ENCODE data around the gene TNFRSF8. TPM values are rescaled to one million over a fixed set of nuclear protein-coding genes. Genes with fewer than 3 reads are reported as not detected.
"Not testable (repeated sequence)": the region's sequence is repeated elsewhere in the genome, so short reads cannot be mapped to it uniquely, and the experiment has no call there.

The TNFRSF8 gene
- total RNA-seq, 5 donors from 2014 or later (not counting 1 experiment from before 2014, with no cell fraction given), result 0.20 to 0.53 (median 0.33) TPM; not detected in 1

- Histone ChIP-seq H3K27me3 (replicated peaks in 1 of 2; ENCODE audit: control insufficient read depth in 2 of 2, extremely low read depth in 1 of 2, insufficient read depth in 2 of 2, low read length in 1 of 2) (peaks cover 0 to 2% of the 10 kb centered on the region in 2 experiments), H3K36me3 (ENCODE audit: control insufficient read depth in 2 of 2, extremely low read depth in 1 of 2, insufficient read depth in 1 of 2, low read length in 1 of 2) (peaks cover 23 to 45% of the 10 kb centered on the region in 2 donors), H3K4me1 (ENCODE audit: control insufficient read depth in 1 of 2, extremely low read depth in 1 of 2, insufficient read depth in 2 of 2, low read length in 2 of 2) (no peaks in the 10 kb centered on the region), H3K9me3 (no peaks in the 10 kb centered on the region), H3K4me3 (ENCODE audit: control insufficient read depth in 1 of 2, extremely low read depth in 1 of 2, low read length in 1 of 2) (no peak overlapping the region), H3K27ac (ENCODE audit: low read length) (no peak overlapping the region)
- DNase-seq (no peak), ATAC-seq (replicated peaks in 1 of 4) (no peak)
- no peaks in the 10 kb centered on the region for H3K9me3 Mint-ChIP-seq
- H3K27me3 Mint-ChIP-seq, result no peaks in the 10 kb centered on the region
- no peak overlapping the region for H3K27ac Mint-ChIP-seq
- no peak overlapping the region for H3K4me3 Mint-ChIP-seq
- WGBS (ENCODE audit: insufficient coverage), result 94% methylated on average over 30 of the region's 32 CpGs
- H3K4me1 Mint-ChIP-seq, result peaks cover 0 to 2% (median 0%) of the 10 kb centered on the region in 3 donors
- POLR2A ChIA-PET, result no interaction called here
- H3K36me3 Mint-ChIP-seq, result peaks cover 26% of the 10 kb centered on the region
- CTCF ChIA-PET, result interaction anchor here in 1 of 2 donors (0.5 kb wide), 1 partner anchor 291 kb away, joined by 3 read pairs; no protein-coding TSS in a partner anchor
Observed at GRCh38 chr1:12029720-12030339, 33.3 kb upstream of the TNFRSF8 start.

DNA sequence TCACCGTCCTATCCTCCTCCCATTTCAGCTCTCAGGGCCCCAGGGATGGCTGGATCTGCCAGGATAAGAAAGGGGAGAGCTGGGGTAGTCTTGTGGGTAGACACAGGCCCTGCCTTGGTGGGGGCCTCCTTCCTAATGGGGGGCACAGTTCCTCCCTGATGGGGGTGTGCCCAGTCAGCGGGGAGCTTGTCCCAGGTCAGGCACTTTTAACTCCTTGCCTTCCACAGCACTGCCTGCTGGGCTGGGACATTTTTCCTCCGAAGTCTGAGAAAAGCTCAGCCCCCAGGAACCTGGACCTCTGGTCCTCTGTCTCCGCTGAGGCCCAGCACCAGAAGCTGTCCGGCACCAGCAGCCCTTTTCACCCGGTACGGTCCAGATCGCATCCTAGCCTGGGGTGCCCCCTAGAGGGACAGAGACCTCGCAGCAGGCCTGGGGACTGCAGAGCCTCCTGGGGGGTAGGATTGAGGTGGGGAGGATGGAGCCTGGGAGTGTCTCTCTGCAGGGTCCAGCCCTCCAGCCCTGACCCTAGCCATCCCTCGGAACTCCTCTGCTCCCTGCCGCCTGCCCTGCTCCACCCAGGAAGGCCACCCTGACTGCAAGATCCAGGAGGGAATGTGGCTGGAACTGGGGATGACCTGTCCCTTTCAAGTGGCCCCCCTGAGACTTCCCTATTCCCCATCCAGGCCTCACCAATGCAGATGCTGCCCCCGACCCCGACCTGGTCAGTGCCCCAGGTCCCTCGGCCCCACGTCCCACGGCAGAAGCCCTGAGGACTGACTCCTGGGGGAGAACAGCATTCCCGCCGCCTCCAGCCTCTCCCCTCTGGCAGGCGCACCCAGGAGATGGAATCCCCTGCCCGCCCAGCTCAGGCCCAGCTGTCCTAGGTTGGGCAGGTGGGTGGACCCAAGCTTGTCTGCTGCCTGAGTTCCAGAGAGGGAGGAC, 31.8 kb upstream of the TNFRSF8 start:
- Mint-ChIP-seq H3K27me3 (no peaks in the 10 kb centered on the region), H3K4me3 (no peak overlapping the region), H3K36me3 (peaks cover 18% of the 10 kb centered on the region), H3K27ac (no peak overlapping the region), H3K4me1 (peaks cover 0 to 2% (median 0%) of the 10 kb centered on the region in 3 donors), H3K9me3 (no peaks in the 10 kb centered on the region)
- Histone ChIP-seq H3K4me1 (ENCODE audit: control insufficient read depth in 1 of 2, extremely low read depth in 1 of 2, insufficient read depth in 2 of 2, low read length in 2 of 2) (no peaks in the 10 kb centered on the region), H3K27ac (ENCODE audit: low read length) (no peak overlapping the region), H3K9me3 (no peaks in the 10 kb centered on the region), H3K27me3 (replicated peaks in 1 of 2; ENCODE audit: control insufficient read depth in 2 of 2, extremely low read depth in 1 of 2, insufficient read depth in 2 of 2, low read length in 1 of 2) (peaks cover 0 to 2% of the 10 kb centered on the region in 2 experiments), H3K4me3 (ENCODE audit: control insufficient read depth in 1 of 2, extremely low read depth in 1 of 2, low read length in 1 of 2) (no peak overlapping the region), H3K36me3 (ENCODE audit: control insufficient read depth in 2 of 2, extremely low read depth in 1 of 2, insufficient read depth in 1 of 2, low read length in 1 of 2) (peaks cover 20 to 42% of the 10 kb centered on the region in 2 donors)
- ATAC-seq (replicated peaks in 1 of 4), result peak in 3 of 4 experiments; percentile 45 to 55 (median 55)
- WGBS (ENCODE audit: insufficient coverage), result 94% methylated on average over 11 of the region's 20 CpGs
- ChIA-PET CTCF (interaction anchor here (0.6 kb wide), 3 partner anchors 9 to 1527 kb away, joined by 4 to 7 read pairs (median 4); no protein-coding TSS in a partner anchor), POLR2A (no interaction called here)
- DNase-seq, result peak in 8 of 35 experiments; percentile 4 to 39 (median 18)

GRCh38 chr1:12032161-12032621, 30.9 kb upstream of the TNFRSF8 start:
- 97% methylated on average over 7 of the region's 10 CpGs for WGBS (ENCODE audit: insufficient coverage)
- peaks cover 0 to under 1% of the 10 kb centered on the region in 2 experiments for H3K27me3 ChIP-seq (replicated peaks in 1 of 2; ENCODE audit: control insufficient read depth in 2 of 2, extremely low read depth in 1 of 2, insufficient read depth in 2 of 2, low read length in 1 of 2)
- POLR2A ChIA-PET, result no interaction called here

GRCh38 chr1:12033441-12033840, 29.7 kb upstream of the TNFRSF8 start:
- POLR2A ChIA-PET; H3K4me1 ChIP-seq (ENCODE audit: control insufficient read depth in 1 of 2, extremely low read depth in 1 of 2, insufficient read depth in 2 of 2, low read length in 2 of 2); ATAC-seq (replicated peaks in 1 of 4); H3K4me3 Mint-ChIP-seq; H3K36me3 Mint-ChIP-seq; H3K27ac Mint-ChIP-seq; H3K27ac ChIP-seq (ENCODE audit: low read length); H3K9me3 Mint-ChIP-seq; H3K9me3 ChIP-seq; H3K27me3 Mint-ChIP-seq; H3K27me3 ChIP-seq (replicated peaks in 1 of 2; ENCODE audit: control insufficient read depth in 2 of 2, extremely low read depth in 1 of 2, insufficient read depth in 2 of 2, low read length in 1 of 2); H3K4me1 Mint-ChIP-seq; CTCF ChIA-PET; H3K4me3 ChIP-seq (ENCODE audit: control insufficient read depth in 1 of 2, extremely low read depth in 1 of 2, low read length in 1 of 2); DNase-seq: not testable (repeated sequence)
- WGBS (ENCODE audit: insufficient coverage), result 90% methylated on average over 2 of the region's 5 CpGs
- H3K36me3 ChIP-seq (ENCODE audit: control insufficient read depth in 2 of 2, extremely low read depth in 1 of 2, insufficient read depth in 1 of 2, low read length in 1 of 2), result peaks cover 16 to 25% of the 10 kb centered on the region in 2 donors

More at GRCh38 chr1:12032161-12032621, 30.9 kb upstream of the TNFRSF8 start:
- no peaks in the 10 kb centered on the region for H3K9me3 ChIP-seq
- CTCF ChIA-PET, result no interaction called here
- DNase-seq (no peak), ATAC-seq (replicated peaks in 1 of 4) (no peak)
- no peaks in the 10 kb centered on the region for H3K9me3 Mint-ChIP-seq
- no peak overlapping the region for H3K27ac ChIP-seq (ENCODE audit: low read length)
- no peaks in the 10 kb centered on the region for H3K27me3 Mint-ChIP-seq
- no peaks in the 10 kb centered on the region for H3K4me1 ChIP-seq (ENCODE audit: control insufficient read depth in 1 of 2, extremely low read depth in 1 of 2, insufficient read depth in 2 of 2, low read length in 2 of 2)
- H3K4me3 ChIP-seq (ENCODE audit: control insufficient read depth in 1 of 2, extremely low read depth in 1 of 2, low read length in 1 of 2), result no peak overlapping the region
- H3K4me1 Mint-ChIP-seq, result peaks cover 0 to 2% (median 0%) of the 10 kb centered on the region in 3 donors
- peaks cover 9% of the 10 kb centered on the region for H3K36me3 Mint-ChIP-seq
- peaks cover 16 to 35% of the 10 kb centered on the region in 2 donors for H3K36me3 ChIP-seq (ENCODE audit: control insufficient read depth in 2 of 2, extremely low read depth in 1 of 2, insufficient read depth in 1 of 2, low read length in 1 of 2)
- no peak overlapping the region for H3K27ac Mint-ChIP-seq
- no peak overlapping the region for H3K4me3 Mint-ChIP-seq

DNA sequence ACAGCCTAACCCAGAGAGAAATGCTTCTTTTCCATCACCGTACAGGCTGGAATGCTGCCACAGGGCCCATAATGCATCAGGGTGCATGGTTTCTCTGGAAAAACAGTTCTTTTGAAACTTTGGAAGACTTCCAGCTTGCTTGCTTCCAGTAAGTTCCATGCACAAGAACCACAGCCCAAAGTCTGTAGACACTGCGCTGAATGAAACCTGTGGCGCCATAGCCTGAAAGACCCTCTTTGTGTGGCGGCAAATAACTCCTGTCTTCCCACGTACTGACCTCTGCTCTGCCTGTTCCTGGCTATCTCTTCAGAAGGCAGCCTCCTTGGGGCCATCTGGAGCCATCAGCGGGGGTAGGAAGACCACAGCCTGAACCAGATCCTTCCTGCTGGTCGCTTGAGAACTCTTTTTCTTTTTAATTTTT, 28.7 kb upstream of the TNFRSF8 start:
- H3K27me3 ChIP-seq (replicated peaks in 1 of 2; ENCODE audit: control insufficient read depth in 2 of 2, extremely low read depth in 1 of 2, insufficient read depth in 2 of 2, low read length in 1 of 2), result peaks cover 0 to 2% of the 10 kb centered on the region in 2 experiments
- Mint-ChIP-seq H3K27me3 (no peaks in the 10 kb centered on the region), H3K27ac (no peak overlapping the region), H3K4me1 (no peaks in the 10 kb centered on the region), H3K9me3 (no peaks in the 10 kb centered on the region), H3K4me3 (no peak overlapping the region), H3K36me3 (no peaks in the 10 kb centered on the region)
- H3K27ac ChIP-seq (ENCODE audit: low read length), result no peak overlapping the region
- H3K36me3 ChIP-seq (ENCODE audit: control insufficient read depth in 2 of 2, extremely low read depth in 1 of 2, insufficient read depth in 1 of 2, low read length in 1 of 2), result peaks cover 13 to 17% of the 10 kb centered on the region in 2 donors
- no peaks in the 10 kb centered on the region for H3K9me3 ChIP-seq
- H3K4me3 ChIP-seq (ENCODE audit: control insufficient read depth in 1 of 2, extremely low read depth in 1 of 2, low read length in 1 of 2), result no peak overlapping the region
- WGBS (ENCODE audit: insufficient coverage), result 84% methylated on average over 7 of the region's 7 CpGs
- POLR2A ChIA-PET, result no interaction called here
- DNase-seq (no peak), ATAC-seq (replicated peaks in 1 of 4) (no peak)
- CTCF ChIA-PET, result interaction anchor here in 1 of 2 donors (0.5 kb wide), 1 partner anchor 19 kb away, joined by 4 read pairs; no protein-coding TSS in a partner anchor
- no peaks in the 10 kb centered on the region for H3K4me1 ChIP-seq (ENCODE audit: control insufficient read depth in 1 of 2, extremely low read depth in 1 of 2, insufficient read depth in 2 of 2, low read length in 2 of 2)

- H3K27me3 ChIP-seq (replicated peaks in 1 of 2; ENCODE audit: control insufficient read depth in 2 of 2, extremely low read depth in 1 of 2, insufficient read depth in 2 of 2, low read length in 1 of 2), result peaks cover 0 to 2% of the 10 kb centered on the region in 2 experiments
- no peaks in the 10 kb centered on the region for H3K27me3 Mint-ChIP-seq
- no peaks in the 10 kb centered on the region for H3K9me3 Mint-ChIP-seq
- H3K4me1 Mint-ChIP-seq, result no peaks in the 10 kb centered on the region
- no peaks in the 10 kb centered on the region for H3K9me3 ChIP-seq
- ChIA-PET POLR2A (no interaction called here), CTCF (interaction anchor here in 1 of 2 donors (0.6 kb wide), 1 partner anchor 16 kb away, joined by 3 read pairs; the partner anchor contains the start of gene MIIP)
- DNase-seq, result no peak
- H3K36me3 ChIP-seq (ENCODE audit: control insufficient read depth in 2 of 2, extremely low read depth in 1 of 2, insufficient read depth in 1 of 2, low read length in 1 of 2), result peaks cover 8 to 13% of the 10 kb centered on the region in 2 donors
- WGBS (ENCODE audit: insufficient coverage), result no CpG with 5 or more reads among the region's 4 CpGs
- H3K27ac Mint-ChIP-seq, result no peak overlapping the region
- H3K4me3 Mint-ChIP-seq, result no peak overlapping the region
- H3K4me1 ChIP-seq (ENCODE audit: control insufficient read depth in 1 of 2, extremely low read depth in 1 of 2, insufficient read depth in 2 of 2, low read length in 2 of 2), result no peaks in the 10 kb centered on the region
- ATAC-seq (replicated peaks in 1 of 4), result no peak
- no peaks in the 10 kb centered on the region for H3K36me3 Mint-ChIP-seq
- no peak overlapping the region for H3K27ac ChIP-seq (ENCODE audit: low read length)
- no peak overlapping the region for H3K4me3 ChIP-seq (ENCODE audit: control insufficient read depth in 1 of 2, extremely low read depth in 1 of 2, low read length in 1 of 2)
Observed at GRCh38 chr1:12035312-12035711, 27.8 kb upstream of the TNFRSF8 start.
